ENCODE measurements around the gene SLCO1B3.

The SLCO1B3 gene

GRCh38 chr12:20885552-20885951 lies 75.0 kb downstream of the SLCO1B3 start:
- no peak for FAIRE-seq

GRCh38 chr12:20917269-20917668 lies 106.8 kb downstream of the SLCO1B3 start:
- no peak for FAIRE-seq

GRCh38 chr12:20917819-20918218 lies 107.3 kb downstream of the SLCO1B3 start:
- FAIRE-seq, result no peak

- FAIRE-seq, result no peak
Observed at GRCh38 chr12:20931894-20932293, 121.4 kb downstream of the SLCO1B3 start.

- no peak for FAIRE-seq
Observed at GRCh38 chr12:20946732-20947131, 136.2 kb downstream of the SLCO1B3 start.

- no peak for FAIRE-seq
Observed at GRCh38 chr12:20950248-20950647, 139.7 kb downstream of the SLCO1B3 start.

- no peak for FAIRE-seq
Observed at GRCh38 chr12:20963303-20963702, 152.8 kb downstream of the SLCO1B3 start.

GRCh38 chr12:20963762-20964161 lies 153.3 kb downstream of the SLCO1B3 start:
- FAIRE-seq, result no peak

Measured in islet of Langerhans (tissue), 1 donor.